Brain pericyte (primary cell): ENCODE results near the gene ANKRD11.
"Not testable (repeated sequence)": the region's sequence is repeated elsewhere in the genome, so short reads cannot be mapped to it uniquely, and the experiment has no call there.

ENCODE experiments used
- DNase-seq: peaks from one replicate; pipeline ENCODE4 v3.0.0-alpha.2; 2012; ENCODE audit warnings: low read depth, low spot score

The ANKRD11 gene

DNA sequence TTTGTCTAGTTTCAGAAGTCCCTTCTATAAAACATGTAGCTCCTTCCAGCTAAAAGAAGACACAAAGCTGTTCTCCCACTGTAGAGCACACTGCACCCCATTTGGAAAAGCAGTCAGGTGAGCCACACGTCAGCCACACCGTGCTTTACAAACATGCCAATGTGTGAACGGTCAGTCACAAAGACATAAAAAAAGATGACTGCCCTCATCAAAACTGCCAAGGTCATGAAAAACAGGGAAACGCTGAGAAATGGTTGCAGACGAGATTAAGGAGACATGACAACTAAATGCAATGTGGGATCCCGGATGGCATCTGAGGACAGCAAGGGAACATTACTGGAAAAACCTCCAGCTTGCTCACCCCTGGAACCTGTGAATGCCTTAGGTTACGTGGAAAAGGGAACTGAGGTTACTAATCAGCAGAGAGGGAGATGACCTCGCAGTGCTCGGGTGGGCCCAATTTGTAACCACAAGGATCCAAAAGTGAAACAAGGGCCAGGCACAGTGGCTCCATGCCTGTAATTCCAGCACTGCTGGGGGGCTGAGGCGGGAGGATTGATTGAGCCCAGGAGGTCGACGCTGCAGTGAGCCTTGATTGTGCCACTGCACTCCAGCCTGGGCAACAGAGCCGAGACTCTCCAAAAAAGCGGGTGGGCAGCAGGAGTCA is 8.1 kb downstream of the ANKRD11 start:
- DNase-seq: no peak

GRCh38 chr16:89481356-89481955 is 8.9 kb downstream of the ANKRD11 start:
- DNase-seq: no peak

GRCh38 chr16:89478576-89479221 is 11.7 kb downstream of the ANKRD11 start:
- DNase-seq: no peak

GRCh38 chr16:89476811-89477261 is 13.5 kb downstream of the ANKRD11 start:
- no peak for DNase-seq

- no peak for DNase-seq
Observed at GRCh38 chr16:89476379-89476778, 14.0 kb downstream of the ANKRD11 start.

GRCh38 chr16:89475144-89475543 is 15.2 kb downstream of the ANKRD11 start:
- no peak for DNase-seq

DNA sequence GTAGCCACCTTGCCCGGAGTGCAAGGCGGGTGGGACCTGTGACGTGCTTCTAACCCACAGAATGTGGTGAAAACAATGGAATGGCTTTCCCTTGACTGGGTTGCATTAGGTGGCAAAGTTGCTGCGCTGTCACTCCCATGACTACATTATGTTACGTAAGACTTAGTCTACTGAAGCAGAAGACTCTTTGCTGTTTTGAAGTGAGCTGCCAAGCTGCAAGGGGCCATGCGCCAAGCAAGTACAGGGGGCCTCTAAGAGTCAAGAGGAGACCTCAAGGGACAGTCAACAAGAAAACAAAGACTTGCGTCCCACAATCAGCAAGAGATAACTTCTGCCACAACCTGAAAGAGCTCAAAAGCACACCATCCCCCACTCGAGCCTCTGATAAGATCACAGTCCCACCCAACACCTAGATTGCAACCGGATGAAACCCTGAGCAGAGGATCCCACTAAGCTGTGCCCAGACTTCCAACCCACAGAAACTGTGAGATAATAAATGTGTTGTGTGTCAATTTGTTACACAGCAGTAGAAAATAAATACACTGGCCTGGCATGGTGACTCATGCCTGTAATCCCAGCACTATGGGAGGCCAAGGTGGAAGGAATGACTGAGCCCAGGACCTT is 16.5 kb downstream of the ANKRD11 start:
- DNase-seq: no peak

- no peak for DNase-seq
Observed at GRCh38 chr16:89473136-89473712, 17.1 kb downstream of the ANKRD11 start.

GRCh38 chr16:89472711-89473075 is 17.7 kb downstream of the ANKRD11 start:
- DNase-seq: no peak

- DNase-seq: no peak
Observed at GRCh38 chr16:89467382-89467781, 23.0 kb downstream of the ANKRD11 start.

DNA sequence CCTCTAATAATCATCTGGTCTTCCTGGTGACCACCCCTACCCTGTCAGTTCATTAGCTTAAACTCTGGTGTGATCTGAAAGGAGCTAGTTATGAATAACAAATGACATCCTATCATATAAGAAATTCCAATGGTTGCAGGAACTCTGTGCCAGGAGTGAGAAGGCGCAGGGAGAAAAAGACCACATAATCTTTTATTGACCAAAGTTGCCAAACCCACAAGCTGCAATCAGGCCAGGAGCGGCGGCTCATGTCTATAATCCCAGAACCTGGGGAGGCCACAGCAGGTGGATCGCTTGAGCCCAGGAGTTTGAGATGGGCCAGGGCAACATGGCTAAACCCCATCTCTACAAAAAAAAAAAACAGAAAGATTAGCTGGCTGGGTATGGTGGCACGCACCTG is 23.4 kb downstream of the ANKRD11 start:
- DNase-seq: no peak

DNA sequence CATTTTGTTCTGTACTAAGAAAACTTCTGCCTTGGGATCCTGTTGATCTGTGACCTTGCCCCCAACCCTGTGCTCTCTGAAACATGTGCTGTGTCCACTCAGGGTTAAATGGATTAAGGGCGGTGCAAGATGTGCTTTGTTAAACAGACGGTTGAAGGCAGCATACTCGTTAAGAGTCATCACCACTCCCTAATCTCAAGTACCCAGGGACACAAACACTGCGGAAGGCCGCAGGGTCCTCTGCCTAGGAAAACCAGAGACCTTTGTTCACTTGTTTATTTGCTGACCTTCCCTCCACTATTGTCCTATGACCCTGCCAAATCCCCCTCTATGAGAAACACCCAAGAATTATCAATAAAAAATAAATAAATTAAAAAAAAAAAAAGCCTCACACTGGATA is 27.0 kb downstream of the ANKRD11 start:
- not testable (repeated sequence) for DNase-seq

DNA sequence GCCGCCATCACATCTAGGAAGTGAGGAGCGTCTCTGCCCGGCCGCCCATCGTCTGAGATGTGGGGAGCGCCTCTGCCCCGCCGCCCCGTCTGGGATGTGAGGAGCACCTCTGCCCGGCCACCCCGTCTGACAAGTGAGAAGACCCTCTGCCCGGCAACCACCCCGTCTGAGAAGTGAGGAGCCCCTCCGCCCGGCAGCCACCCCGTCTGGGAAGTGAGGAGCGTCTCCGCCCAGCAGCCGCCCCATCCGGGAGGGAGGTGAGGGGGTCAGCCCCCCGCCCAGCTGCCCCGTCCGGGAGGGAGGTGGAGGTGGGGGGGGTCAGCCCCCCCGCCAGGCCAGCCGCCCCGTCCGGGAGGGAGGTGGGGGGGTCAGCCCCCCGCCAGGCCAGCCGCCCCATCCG is 27.7 kb downstream of the ANKRD11 start:
- DNase-seq: not testable (repeated sequence)

DNA sequence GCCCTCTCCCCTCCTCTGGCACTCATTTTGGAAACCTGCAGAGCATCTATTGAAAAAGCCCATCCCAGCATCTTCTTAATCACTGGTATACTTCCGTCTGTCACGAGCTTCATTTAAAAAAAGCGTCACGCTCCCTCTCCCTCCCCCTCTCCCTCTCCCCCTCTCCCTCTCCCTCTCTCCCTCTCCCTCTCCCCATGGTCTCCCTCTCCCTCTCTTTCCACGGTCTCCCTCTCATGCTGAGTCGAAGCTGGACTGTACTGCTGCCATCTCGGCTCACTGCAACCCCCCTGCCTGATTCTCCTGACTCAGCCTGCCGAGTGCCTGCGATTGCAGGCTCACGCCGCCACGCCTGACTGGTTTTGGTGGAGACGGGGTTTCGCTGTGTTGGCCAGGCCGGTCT is 28.5 kb downstream of the ANKRD11 start:
- DNase-seq: not testable (repeated sequence)

DNA sequence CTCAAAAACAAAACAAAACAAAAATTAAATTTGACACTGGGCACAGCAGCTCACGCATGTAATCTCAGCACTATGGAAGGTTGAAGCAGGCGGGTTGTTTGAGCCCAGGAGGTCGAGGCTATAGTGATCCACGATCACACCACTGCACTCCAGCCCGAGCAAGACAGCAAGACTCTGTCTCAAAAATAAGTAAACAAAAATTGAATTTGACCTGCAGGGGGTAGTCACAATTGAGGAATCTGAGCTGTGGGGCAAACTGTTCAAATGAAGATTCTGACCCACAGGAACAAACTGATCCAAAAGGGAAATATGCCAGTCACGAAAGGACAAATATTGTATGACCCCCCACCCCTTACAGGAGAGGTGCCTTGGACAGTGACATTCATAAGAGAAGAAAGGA is 29.8 kb downstream of the ANKRD11 start:
- DNase-seq: no peak

DNA sequence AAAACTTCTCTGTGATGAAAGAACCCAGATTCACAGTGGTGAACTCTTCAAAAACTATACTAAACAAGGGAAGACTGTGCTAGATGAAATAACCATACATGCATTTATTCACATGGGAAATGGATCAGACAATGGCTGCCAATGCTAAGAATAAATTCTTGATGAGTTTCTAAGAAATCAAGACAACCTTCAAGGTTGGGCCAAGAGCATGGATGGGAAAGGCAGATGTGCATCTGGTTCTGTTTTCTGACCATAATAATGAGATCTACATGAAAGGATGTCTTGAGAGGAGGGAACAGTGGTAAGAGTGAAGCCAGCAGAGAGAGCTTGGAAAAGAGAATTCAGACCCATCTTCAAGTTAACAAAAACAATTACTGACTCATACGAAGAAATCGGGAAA is 31.4 kb downstream of the ANKRD11 start:
- no peak for DNase-seq

DNA sequence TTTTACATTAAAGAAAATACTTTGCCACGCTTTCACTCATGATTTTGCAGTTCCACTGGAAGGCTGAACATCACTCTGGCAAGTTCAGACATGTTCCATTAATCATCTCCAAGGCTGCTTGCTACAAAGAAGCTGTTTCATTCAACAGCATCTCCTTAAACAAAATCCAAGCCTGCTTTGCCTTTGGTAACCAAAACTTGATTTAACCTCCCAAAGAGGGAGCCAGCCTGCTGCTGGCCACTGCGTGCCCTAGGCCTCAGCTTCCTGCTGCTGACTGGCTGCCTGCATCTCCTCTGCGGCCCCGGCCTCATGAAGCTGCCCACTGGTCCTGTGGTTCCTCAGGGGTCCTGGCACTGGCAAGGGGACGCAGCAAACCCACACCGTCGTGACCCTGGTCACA is 31.8 kb downstream of the ANKRD11 start:
- DNase-seq: no peak

- no peak for DNase-seq
Observed at GRCh38 chr16:89456419-89456959, 33.9 kb downstream of the ANKRD11 start.

DNA sequence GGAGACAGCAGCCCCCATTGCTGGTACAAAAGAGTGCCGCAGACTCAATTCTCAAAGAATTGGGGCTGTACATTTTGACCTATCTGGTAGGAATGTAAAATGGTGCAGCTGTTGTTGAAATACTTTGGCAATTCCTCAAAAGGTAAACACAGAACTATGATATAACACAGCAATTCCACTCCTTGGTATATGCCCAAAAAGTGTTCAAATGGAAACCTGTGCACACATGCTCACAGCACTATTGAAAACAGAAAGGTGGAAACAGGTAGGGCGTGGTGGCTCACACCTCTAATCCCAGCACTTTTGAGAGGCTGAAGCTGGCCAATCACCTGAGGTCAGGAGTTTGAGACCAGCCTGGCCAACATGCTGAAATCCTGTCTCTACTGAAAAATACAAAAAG is 34.7 kb downstream of the ANKRD11 start:
- DNase-seq: no peak

DNA sequence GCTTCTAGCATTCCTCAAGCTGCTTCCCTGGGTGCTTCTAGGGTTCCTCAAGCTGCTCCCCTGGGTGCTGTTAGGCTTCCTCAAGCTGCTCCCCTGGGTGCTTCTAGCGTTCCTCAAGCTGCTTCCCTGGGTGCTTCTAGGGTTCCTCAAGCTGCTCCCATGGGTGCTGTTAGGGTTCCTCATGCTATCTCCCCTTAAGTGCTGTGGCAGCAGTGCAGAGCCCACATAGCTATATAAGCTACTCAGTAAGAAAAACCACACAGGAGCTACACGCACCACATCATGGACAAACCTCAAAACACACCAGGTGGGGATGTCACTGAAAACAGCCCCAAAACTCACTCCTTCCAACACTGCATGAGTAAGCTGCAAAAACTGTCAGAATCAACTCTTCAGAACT is 35.2 kb downstream of the ANKRD11 start:
- DNase-seq: no peak

GRCh38 chr16:89454378-89455125 is 35.8 kb downstream of the ANKRD11 start:
- not testable (repeated sequence) for DNase-seq
